ENCODE results near the gene HBZ. TPM values are rescaled to one million over a fixed set of nuclear protein-coding genes. Genes with fewer than 3 reads are reported as not detected.

The HBZ gene
- total RNA-seq, 1 experiment from 2014 or later = not detected

- Histone ChIP-seq H3K4me2 (ENCODE audit: low read length) (no peak overlapping the region), H4K20me1 (ENCODE audit: low read length) (no peaks in the 10 kb centered on the region), H3K27ac (ENCODE audit: low read length) (no peak overlapping the region), H3K9me2 (replicated peaks; ENCODE audit: low read length) (no peaks in the 10 kb centered on the region), H3K9ac (ENCODE audit: low read length) (no peak overlapping the region), H3K4me1 (ENCODE audit: insufficient read depth, low read length) (no peaks in the 10 kb centered on the region), H3K36me3 (ENCODE audit: low read depth, low read length) (peaks cover 20% of the 10 kb centered on the region), H3K4me3 (ENCODE audit: low read length) (no peak overlapping the region), H3F3A (ENCODE audit: low read length, unreplicated experiment) (no peaks in the 10 kb centered on the region), H2AFZ (ENCODE audit: low read length) (no peak overlapping the region), H3K27me3 (ENCODE audit: low read length) (no peaks in the 10 kb centered on the region), H3K79me2 (ENCODE audit: low read length) (no peaks in the 10 kb centered on the region), H3K9me3 (ENCODE audit: low read length) (no peaks in the 10 kb centered on the region)
- TF ChIP-seq, protein P1, sequence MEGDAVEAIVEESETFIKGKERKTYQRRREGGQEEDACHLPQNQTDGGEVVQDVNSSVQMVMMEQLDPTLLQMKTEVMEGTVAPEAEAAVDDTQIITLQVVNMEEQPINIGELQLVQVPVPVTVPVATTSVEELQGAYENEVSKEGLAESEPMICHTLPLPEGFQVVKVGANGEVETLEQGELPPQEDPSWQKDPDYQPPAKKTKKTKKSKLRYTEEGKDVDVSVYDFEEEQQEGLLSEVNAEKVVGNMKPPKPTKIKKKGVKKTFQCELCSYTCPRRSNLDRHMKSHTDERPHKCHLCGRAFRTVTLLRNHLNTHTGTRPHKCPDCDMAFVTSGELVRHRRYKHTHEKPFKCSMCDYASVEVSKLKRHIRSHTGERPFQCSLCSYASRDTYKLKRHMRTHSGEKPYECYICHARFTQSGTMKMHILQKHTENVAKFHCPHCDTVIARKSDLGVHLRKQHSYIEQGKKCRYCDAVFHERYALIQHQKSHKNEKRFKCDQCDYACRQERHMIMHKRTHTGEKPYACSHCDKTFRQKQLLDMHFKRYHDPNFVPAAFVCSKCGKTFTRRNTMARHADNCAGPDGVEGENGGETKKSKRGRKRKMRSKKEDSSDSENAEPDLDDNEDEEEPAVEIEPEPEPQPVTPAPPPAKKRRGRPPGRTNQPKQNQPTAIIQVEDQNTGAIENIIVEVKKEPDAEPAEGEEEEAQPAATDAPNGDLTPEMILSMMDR (conservative IDR thresholded peaks at IDR 0.05; ENCODE audit: low read depth, low read length) = no peak
- no peak for TF ChIP-seq EZH2phosphoT487 (IDR thresholded peaks at IDR 0.05; ENCODE audit: borderline replicate concordance, low read length)
- no peak for TF ChIP-seq EZH2 (IDR thresholded peaks at IDR 0.05; ENCODE audit: low read length, unreplicated experiment)
- intact Hi-C loops (cut with micrococcal nuclease) = no loop called here
- ChIA-PET CTCF (interaction anchor here (0.5 kb wide), 1 partner anchor 33 kb away, joined by 3 read pairs; no protein-coding TSS in a partner anchor), POLR2A (ENCODE audit: unreplicated experiment) (no interaction called here)
- no peak for ATAC-seq
- no peak for DNase-seq
- BruUV-seq (replicated peaks) = no TSS peak
Observed at GRCh38 chr16:191831-192230, 39.4 kb downstream of the HBZ start.

GRCh38 chr16:192686-193085 is 40.2 kb downstream of the HBZ start:
- H3K9me3 ChIP-seq (ENCODE audit: low read length) = no peaks in the 10 kb centered on the region
- no peaks in the 10 kb centered on the region for H3K79me2 ChIP-seq (ENCODE audit: low read length)
- DNase-seq (no peak), ATAC-seq (no peak)
- CTCF ChIA-PET = no interaction called here
- POLR2A ChIA-PET (ENCODE audit: unreplicated experiment) = no interaction called here
- H3K4me3 ChIP-seq (ENCODE audit: low read length) = no peak overlapping the region
- peaks cover 19% of the 10 kb centered on the region for H3K36me3 ChIP-seq (ENCODE audit: low read depth, low read length)
- no peaks in the 10 kb centered on the region for H3K9me2 ChIP-seq (replicated peaks; ENCODE audit: low read length)
- no peak overlapping the region for H2AFZ ChIP-seq (ENCODE audit: low read length)
- TF ChIP-seq EZH2 (IDR thresholded peaks at IDR 0.05; ENCODE audit: low read length, unreplicated experiment) (no peak), EZH2phosphoT487 (IDR thresholded peaks at IDR 0.05; ENCODE audit: borderline replicate concordance, low read length) (no peak)
- TF ChIP-seq, protein P1 (conservative IDR thresholded peaks at IDR 0.05; ENCODE audit: low read depth, low read length) = no peak
- H4K20me1 ChIP-seq (ENCODE audit: low read length) = no peaks in the 10 kb centered on the region
- no peak overlapping the region for H3K27ac ChIP-seq (ENCODE audit: low read length)
- H3K4me2 ChIP-seq (ENCODE audit: low read length) = no peak overlapping the region
- no peaks in the 10 kb centered on the region for H3K4me1 ChIP-seq (ENCODE audit: insufficient read depth, low read length)
- no peaks in the 10 kb centered on the region for H3K27me3 ChIP-seq (ENCODE audit: low read length)
- H3K9ac ChIP-seq (ENCODE audit: low read length) = no peak overlapping the region
- no TSS peak for BruUV-seq (replicated peaks)
- H3F3A ChIP-seq (ENCODE audit: low read length, unreplicated experiment) = no peaks in the 10 kb centered on the region
- intact Hi-C loops (cut with micrococcal nuclease) = no loop called here

DNA sequence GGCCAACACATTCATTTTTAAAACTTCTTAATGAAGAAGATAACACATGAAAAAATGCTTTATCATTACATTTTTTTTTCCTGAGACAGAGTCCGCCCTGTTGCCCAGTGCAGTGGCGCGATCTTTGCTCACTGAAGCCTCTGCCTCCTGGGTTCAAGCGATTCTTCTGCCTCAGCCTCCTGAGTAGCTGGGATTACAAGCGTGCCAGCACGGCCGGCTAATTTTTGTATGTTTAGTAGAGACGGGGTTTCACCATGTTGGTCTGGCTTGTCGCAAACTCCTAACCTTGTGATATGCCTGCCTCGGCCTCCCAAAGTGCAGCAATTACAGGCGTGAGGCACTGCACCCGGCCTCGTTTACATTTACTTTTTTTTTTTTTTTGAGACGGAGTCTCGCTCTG is 41.0 kb downstream of the HBZ start:
- CTCF ChIA-PET = no interaction called here
- TF ChIP-seq, protein P1 (conservative IDR thresholded peaks at IDR 0.05; ENCODE audit: low read depth, low read length) = no peak
- no peak for TF ChIP-seq EZH2 (IDR thresholded peaks at IDR 0.05; ENCODE audit: low read length, unreplicated experiment)
- TF ChIP-seq EZH2phosphoT487 (IDR thresholded peaks at IDR 0.05; ENCODE audit: borderline replicate concordance, low read length) = no peak

More for the DNA sequence above, 41.0 kb downstream of the HBZ start:
- BruUV-seq (replicated peaks) = no TSS peak
- H2AFZ ChIP-seq (ENCODE audit: low read length) = no peak overlapping the region
- no peak overlapping the region for H3K4me3 ChIP-seq (ENCODE audit: low read length)
- H3K27ac ChIP-seq (ENCODE audit: low read length) = no peak overlapping the region
- intact Hi-C loops (cut with micrococcal nuclease) = no loop called here
- DNase-seq (no peak), ATAC-seq (no peak)
- no peaks in the 10 kb centered on the region for H3K27me3 ChIP-seq (ENCODE audit: low read length)
- H3K9me3 ChIP-seq (ENCODE audit: low read length) = no peaks in the 10 kb centered on the region
- no peaks in the 10 kb centered on the region for H3K9me2 ChIP-seq (replicated peaks; ENCODE audit: low read length)
- no peaks in the 10 kb centered on the region for H4K20me1 ChIP-seq (ENCODE audit: low read length)
- H3F3A ChIP-seq (ENCODE audit: low read length, unreplicated experiment) = no peaks in the 10 kb centered on the region
- no peaks in the 10 kb centered on the region for H3K4me1 ChIP-seq (ENCODE audit: insufficient read depth, low read length)
- POLR2A ChIA-PET (ENCODE audit: unreplicated experiment) = no interaction called here
- H3K4me2 ChIP-seq (ENCODE audit: low read length) = no peak overlapping the region
- H3K9ac ChIP-seq (ENCODE audit: low read length) = no peak overlapping the region
- H3K36me3 ChIP-seq (ENCODE audit: low read depth, low read length) = peaks cover 23% of the 10 kb centered on the region
- H3K79me2 ChIP-seq (ENCODE audit: low read length) = no peaks in the 10 kb centered on the region
